SK-N-SH treated with all-trans-retinoic acid at 6 μM for 48 hours (cell line): Measurements from ENCODE around the gene TMEM9B.

Experiments
- ATAC-seq: fragments of 200-7000 bp; cut with Tn5 transposase; 3 replicates; pipeline ENCODE4 v1.9.1; 2020; ENCODE audit warnings: mild to moderate bottlenecking, moderate library complexity
- ARNTL ChIP-seq: fragments of 450-650 bp; formaldehyde crosslinking; IDR thresholded peaks from 2 replicates; pipeline ENCODE4 v1.5.0; 2020; ENCODE audit warnings: low read depth, mild to moderate bottlenecking, moderate library complexity, borderline replicate concordance
- BACH2 ChIP-seq: fragments of 250-450 bp; sonication (Bioruptor Pico); IDR thresholded peaks from 2 replicates; pipeline ENCODE4 v1.9.0; 2021; ENCODE audit warnings: mild to moderate bottlenecking, borderline replicate concordance
- CSDC2 ChIP-seq: fragments of 250-450 bp; sonication (Bioruptor Pico); IDR thresholded peaks from 2 replicates; pipeline ENCODE4 v1.5.0; 2020; ENCODE audit warnings: mild to moderate bottlenecking, moderate library complexity
- ESRRG ChIP-seq: fragments of 250-450 bp; sonication (Bioruptor Pico); IDR thresholded peaks from 2 replicates; pipeline ENCODE4 v1.6.1; 2021; ENCODE audit warnings: mild to moderate bottlenecking
- ISL1 ChIP-seq: fragments of 250-450 bp; sonication (Bioruptor Pico); IDR thresholded peaks from 2 replicates; pipeline ENCODE4 v2.1.2; 2022; ENCODE audit warnings: mild to moderate bottlenecking, moderate library complexity
- OSR1 ChIP-seq: fragments of 250-450 bp; sonication (Bioruptor Pico); IDR thresholded peaks from 2 replicates; pipeline ENCODE4 v1.8.0; 2022; ENCODE audit warnings: moderate library complexity, mild to moderate bottlenecking, inconsistent platforms
- PATZ1 ChIP-seq: fragments of 250-450 bp; sonication (Bioruptor Pico); IDR thresholded peaks from 2 replicates; pipeline ENCODE4 v1.8.0; 2020; ENCODE audit warnings: mild to moderate bottlenecking, moderate library complexity, borderline replicate concordance
- PPARA ChIP-seq: fragments of 250-450 bp; sonication (Bioruptor Pico); IDR thresholded peaks from 2 replicates; pipeline ENCODE4 v1.5.0; 2020; ENCODE audit warnings: mild to moderate bottlenecking, borderline replicate concordance
- RARB ChIP-seq: fragments of 250-450 bp; sonication (Bioruptor Pico); IDR thresholded peaks from 2 replicates; pipeline ENCODE4 v1.8.0; 2021; ENCODE audit warnings: mild to moderate bottlenecking, moderate library complexity
- SNAI2 ChIP-seq: fragments of 250-450 bp; sonication (Bioruptor Pico); IDR thresholded peaks from 2 replicates; pipeline ENCODE4 v1.5.0; 2020; ENCODE audit warnings: mild to moderate bottlenecking, moderate library complexity
- TCF4 ChIP-seq: fragments of 250-450 bp; sonication (Bioruptor Pico); IDR thresholded peaks from 2 replicates; pipeline ENCODE4 v1.8.0; 2021; ENCODE audit warnings: mild to moderate bottlenecking, moderate library complexity, borderline replicate concordance
- TOX ChIP-seq: fragments of 250-450 bp; sonication (Bioruptor Pico); IDR thresholded peaks from 2 replicates; pipeline ENCODE4 v1.8.0; 2021; ENCODE audit warnings: mild to moderate bottlenecking, moderate library complexity, borderline replicate concordance
- ZC3H10 ChIP-seq: fragments of 250-450 bp; sonication (Bioruptor Pico); IDR thresholded peaks from 2 replicates; pipeline ENCODE4 v1.5.1; 2021; ENCODE audit warnings: mild to moderate bottlenecking, moderate library complexity
- ZFP3 ChIP-seq: fragments of 250-450 bp; sonication (Bioruptor Pico); IDR thresholded peaks from 2 replicates; pipeline ENCODE4 v1.5.0; 2020; ENCODE audit warnings: mild to moderate bottlenecking, moderate library complexity
- ZNF565 ChIP-seq: fragments of 450-650 bp; formaldehyde crosslinking; conservative IDR thresholded peaks from 2 replicates; pipeline ENCODE4 v1.5.0; 2020; ENCODE audit warnings: low read depth, mild to moderate bottlenecking, moderate library complexity
- ZNF70 ChIP-seq: fragments of 450-650 bp; formaldehyde crosslinking; IDR thresholded peaks from 2 replicates; pipeline ENCODE4 v1.5.0; 2020; ENCODE audit warnings: mild to moderate bottlenecking, moderate library complexity
- ZNF8 ChIP-seq: fragments of 450-650 bp; formaldehyde crosslinking; IDR thresholded peaks from 2 replicates; pipeline ENCODE4 v1.5.0; 2020; ENCODE audit warnings: mild to moderate bottlenecking, moderate library complexity
- TF ChIP-seq, protein P1 (sequence below): fragments of 250-450 bp; sonication (Bioruptor Pico); IDR thresholded peaks from 2 replicates; pipeline ENCODE4 v1.5.1; 2021; ENCODE audit warnings: mild to moderate bottlenecking, moderate library complexity
- TF ChIP-seq, protein P2 (sequence below): fragments of 250-450 bp; sonication (Bioruptor Pico); IDR thresholded peaks from 2 replicates; pipeline ENCODE4 v1.5.1; 2020; ENCODE audit warnings: low read depth, mild to moderate bottlenecking, moderate library complexity
- TF ChIP-seq, protein P3 (sequence below): fragments of 250-450 bp; sonication (Bioruptor Pico); IDR thresholded peaks from 2 replicates; pipeline ENCODE4 v1.5.0; 2020; ENCODE audit warnings: mild to moderate bottlenecking, moderate library complexity
- TF ChIP-seq, protein P4 (sequence below): fragments of 250-450 bp; sonication (Bioruptor Pico); IDR thresholded peaks from 2 replicates; pipeline ENCODE4 v1.8.0; 2021; ENCODE audit warnings: low read depth, mild to moderate bottlenecking, moderate library complexity, borderline replicate concordance

TMEM9B gene

DNA sequence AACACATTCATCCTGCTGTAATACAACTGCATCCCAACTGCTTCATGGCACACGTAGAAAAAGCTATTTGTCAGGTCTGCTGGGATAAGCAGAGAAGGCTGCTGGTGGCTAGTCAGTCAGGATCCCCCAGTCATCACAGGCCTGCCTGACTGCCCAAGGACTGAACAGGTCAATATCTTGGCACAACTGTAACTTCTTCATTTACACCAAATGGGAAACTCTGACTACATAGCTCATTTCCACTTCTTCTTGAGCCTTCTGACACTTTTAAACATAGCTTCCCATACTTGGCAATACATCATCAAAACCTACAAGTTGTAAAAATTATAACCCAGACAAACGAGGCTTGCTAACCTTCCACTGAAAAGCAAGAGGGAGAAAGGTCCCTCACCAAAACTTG, 2.8 kb downstream of the TMEM9B start:
- ATAC-seq = no peak
- no peak for TF ChIP-seq BACH2 (CRISPR knock-in tag)
- TF ChIP-seq, protein P1, sequence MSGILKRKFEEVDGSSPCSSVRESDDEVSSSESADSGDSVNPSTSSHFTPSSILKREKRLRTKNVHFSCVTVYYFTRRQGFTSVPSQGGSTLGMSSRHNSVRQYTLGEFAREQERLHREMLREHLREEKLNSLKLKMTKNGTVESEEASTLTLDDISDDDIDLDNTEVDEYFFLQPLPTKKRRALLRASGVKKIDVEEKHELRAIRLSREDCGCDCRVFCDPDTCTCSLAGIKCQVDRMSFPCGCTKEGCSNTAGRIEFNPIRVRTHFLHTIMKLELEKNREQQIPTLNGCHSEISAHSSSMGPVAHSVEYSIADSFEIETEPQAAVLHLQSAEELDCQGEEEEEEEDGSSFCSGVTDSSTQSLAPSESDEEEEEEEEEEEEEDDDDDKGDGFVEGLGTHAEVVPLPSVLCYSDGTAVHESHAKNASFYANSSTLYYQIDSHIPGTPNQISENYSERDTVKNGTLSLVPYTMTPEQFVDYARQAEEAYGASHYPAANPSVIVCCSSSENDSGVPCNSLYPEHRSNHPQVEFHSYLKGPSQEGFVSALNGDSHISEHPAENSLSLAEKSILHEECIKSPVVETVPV (CRISPR knock-in tag) = no peak
- no peak for TF ChIP-seq ISL1 (CRISPR knock-in tag)
- TF ChIP-seq OSR1 (CRISPR knock-in tag) = no peak

DNA sequence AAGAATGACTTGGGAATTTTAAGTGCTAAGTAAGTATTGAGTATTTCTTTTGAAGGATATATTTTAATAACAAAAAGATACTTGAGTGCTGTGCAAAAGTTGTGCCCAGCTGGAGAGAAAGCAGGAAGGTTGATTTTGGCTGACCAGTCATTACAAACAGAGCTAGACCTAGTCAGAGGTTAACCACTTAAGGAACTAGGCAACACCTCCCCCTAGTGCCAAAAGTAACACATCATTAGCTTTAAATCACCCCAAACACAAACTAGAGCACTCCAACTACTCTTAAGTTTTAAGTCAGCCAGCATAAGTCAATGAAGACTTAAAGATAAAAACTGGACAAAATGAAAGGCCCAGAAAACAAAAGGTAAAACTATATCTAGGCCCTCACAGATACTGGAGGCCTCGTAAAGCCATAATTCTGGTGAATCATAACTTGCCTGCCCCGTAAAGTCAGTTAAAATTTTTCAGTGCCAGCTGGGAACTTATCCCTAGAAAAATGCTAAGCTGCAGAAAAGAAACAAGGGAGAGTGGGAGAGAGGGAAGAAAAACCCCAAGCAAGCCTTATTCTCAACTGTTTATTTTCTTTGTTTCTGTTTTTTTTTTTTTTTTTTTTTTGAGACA, 4.6 kb downstream of the TMEM9B start:
- peak; percentile 36 for ATAC-seq
- TF ChIP-seq BACH2 (CRISPR knock-in tag) (no peak), ZC3H10 (CRISPR knock-in tag) (no peak), ARNTL (CRISPR knock-in tag) (no peak), PATZ1 (CRISPR knock-in tag) (no peak), OSR1 (CRISPR knock-in tag) (no peak), PPARA (no peak), ZNF8 (CRISPR knock-in tag) (no peak), ESRRG (CRISPR knock-in tag) (no peak), TCF4 (CRISPR knock-in tag) (no peak), ZFP3 (CRISPR knock-in tag) (no peak), ZNF70 (CRISPR knock-in tag) (no peak), RARB (CRISPR knock-in tag) (no peak), CSDC2 (CRISPR knock-in tag) (no peak)
- TF ChIP-seq, protein P1 (CRISPR knock-in tag) = no peak
- TF ChIP-seq, protein P2, sequence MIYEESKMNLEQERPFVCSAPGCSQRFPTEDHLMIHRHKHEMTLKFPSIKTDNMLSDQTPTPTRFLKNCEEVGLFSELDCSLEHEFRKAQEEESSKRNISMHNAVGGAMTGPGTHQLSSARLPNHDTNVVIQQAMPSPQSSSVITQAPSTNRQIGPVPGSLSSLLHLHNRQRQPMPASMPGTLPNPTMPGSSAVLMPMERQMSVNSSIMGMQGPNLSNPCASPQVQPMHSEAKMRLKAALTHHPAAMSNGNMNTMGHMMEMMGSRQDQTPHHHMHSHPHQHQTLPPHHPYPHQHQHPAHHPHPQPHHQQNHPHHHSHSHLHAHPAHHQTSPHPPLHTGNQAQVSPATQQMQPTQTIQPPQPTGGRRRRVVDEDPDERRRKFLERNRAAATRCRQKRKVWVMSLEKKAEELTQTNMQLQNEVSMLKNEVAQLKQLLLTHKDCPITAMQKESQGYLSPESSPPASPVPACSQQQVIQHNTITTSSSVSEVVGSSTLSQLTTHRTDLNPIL (CRISPR knock-in tag) = no peak
- TF ChIP-seq, protein P3, sequence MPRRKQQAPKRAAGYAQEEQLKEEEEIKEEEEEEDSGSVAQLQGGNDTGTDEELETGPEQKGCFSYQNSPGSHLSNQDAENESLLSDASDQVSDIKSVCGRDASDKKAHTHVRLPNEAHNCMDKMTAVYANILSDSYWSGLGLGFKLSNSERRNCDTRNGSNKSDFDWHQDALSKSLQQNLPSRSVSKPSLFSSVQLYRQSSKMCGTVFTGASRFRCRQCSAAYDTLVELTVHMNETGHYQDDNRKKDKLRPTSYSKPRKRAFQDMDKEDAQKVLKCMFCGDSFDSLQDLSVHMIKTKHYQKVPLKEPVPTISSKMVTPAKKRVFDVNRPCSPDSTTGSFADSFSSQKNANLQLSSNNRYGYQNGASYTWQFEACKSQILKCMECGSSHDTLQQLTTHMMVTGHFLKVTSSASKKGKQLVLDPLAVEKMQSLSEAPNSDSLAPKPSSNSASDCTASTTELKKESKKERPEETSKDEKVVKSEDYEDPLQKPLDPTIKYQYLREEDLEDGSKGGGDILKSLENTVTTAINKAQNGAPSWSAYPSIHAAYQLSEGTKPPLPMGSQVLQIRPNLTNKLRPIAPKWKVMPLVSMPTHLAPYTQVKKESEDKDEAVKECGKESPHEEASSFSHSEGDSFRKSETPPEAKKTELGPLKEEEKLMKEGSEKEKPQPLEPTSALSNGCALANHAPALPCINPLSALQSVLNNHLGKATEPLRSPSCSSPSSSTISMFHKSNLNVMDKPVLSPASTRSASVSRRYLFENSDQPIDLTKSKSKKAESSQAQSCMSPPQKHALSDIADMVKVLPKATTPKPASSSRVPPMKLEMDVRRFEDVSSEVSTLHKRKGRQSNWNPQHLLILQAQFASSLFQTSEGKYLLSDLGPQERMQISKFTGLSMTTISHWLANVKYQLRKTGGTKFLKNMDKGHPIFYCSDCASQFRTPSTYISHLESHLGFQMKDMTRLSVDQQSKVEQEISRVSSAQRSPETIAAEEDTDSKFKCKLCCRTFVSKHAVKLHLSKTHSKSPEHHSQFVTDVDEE (CRISPR knock-in tag) = no peak

DNA sequence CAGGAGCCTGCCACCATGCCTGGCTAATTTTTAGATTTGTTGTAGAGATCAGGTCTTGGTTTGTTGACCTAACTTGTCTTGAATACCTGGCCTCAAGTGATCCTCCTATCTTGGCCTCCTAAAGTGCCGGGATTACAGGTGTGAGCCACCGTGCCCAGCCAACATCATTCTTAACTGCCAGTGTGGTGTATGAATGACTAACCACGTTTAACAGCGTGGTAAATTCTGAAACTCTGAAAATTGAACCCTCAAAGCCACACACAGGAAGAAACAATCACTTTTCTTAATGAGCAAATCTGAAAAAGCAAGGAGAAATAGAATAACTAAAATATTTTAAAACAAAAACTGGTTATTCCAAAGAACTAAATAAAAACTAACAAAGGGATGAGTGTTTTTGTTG, 7.4 kb downstream of the TMEM9B start:
- ATAC-seq = no peak
- TF ChIP-seq CSDC2 (CRISPR knock-in tag) (no peak), ZNF70 (CRISPR knock-in tag) (no peak), ZNF565 (CRISPR knock-in tag) (no peak), BACH2 (CRISPR knock-in tag) (no peak), TOX (CRISPR knock-in tag) (no peak), ISL1 (CRISPR knock-in tag) (no peak), ESRRG (CRISPR knock-in tag) (no peak), TCF4 (CRISPR knock-in tag) (no peak), ZNF8 (CRISPR knock-in tag) (no peak), OSR1 (CRISPR knock-in tag) (no peak), PPARA (no peak), SNAI2 (CRISPR knock-in tag) (no peak)
- TF ChIP-seq, protein P4, sequence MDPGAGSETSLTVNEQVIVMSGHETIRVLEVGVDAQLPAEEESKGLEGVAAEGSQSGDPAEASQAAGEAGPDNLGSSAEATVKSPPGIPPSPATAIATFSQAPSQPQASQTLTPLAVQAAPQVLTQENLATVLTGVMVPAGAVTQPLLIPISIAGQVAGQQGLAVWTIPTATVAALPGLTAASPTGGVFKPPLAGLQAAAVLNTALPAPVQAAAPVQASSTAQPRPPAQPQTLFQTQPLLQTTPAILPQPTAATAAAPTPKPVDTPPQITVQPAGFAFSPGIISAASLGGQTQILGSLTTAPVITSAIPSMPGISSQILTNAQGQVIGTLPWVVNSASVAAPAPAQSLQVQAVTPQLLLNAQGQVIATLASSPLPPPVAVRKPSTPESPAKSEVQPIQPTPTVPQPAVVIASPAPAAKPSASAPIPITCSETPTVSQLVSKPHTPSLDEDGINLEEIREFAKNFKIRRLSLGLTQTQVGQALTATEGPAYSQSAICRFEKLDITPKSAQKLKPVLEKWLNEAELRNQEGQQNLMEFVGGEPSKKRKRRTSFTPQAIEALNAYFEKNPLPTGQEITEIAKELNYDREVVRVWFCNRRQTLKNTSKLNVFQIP (CRISPR knock-in tag) = no peak
- TF ChIP-seq, protein P3 (CRISPR knock-in tag) = no peak
- TF ChIP-seq, protein P1 (CRISPR knock-in tag) = no peak
